K562 (cell line): ENCODE data around the gene ANKS1B. TPM values are rescaled to one million over a fixed set of nuclear protein-coding genes. Genes with fewer than 3 reads are reported as not detected.

Experiments used
- ATAC-seq: fragments of 200-7000 bp; cut with Tn5 transposase; 3 replicates; pipeline ENCODE4 v1.9.1; 2020; ENCODE audit warnings: moderate library complexity
- BruUV-seq: library from RNA; stranded (reverse); fragments of 400-500 nt; replicated peaks from 2 replicates; lab custom pipeline; 2021; lab: Mats Ljungman, UMichigan
- CTCF ChIA-PET: fragments of 300-600 bp; formaldehyde crosslinking; extraction: SDS; loops from one replicate; lab custom pipeline; 2021; ENCODE audit warnings: low intra/inter-chr PET ratio; lab: Yijun Ruan, JAX
- POLR2A ChIA-PET: fragments of 300-600, 350-650 bp; sonication (Branson Sonifier 250); formaldehyde crosslinking; extraction: SDS; loops from one replicate; lab custom pipeline; 2021; ENCODE audit warnings: antibody characterized with exemption, inconsistent platforms; lab: Yijun Ruan, JAX
- DNase-seq, 4 experiments: peaks; one replicate each; pipeline versions ENCODE4 v3.0.0 to v3.0.0-alpha.2; 2011 to 2018; ENCODE audit warnings: low spot score in 3 of 4, mixed read lengths in 3 of 4; ENCODE audit errors: extremely low read depth in 1 of 4
- FAIRE-seq: peaks from 2 replicates; lab custom pipeline; 2011; peaks lifted over from hg19 to GRCh38; lab: Jason Lieb, UNC
- H2AFZ ChIP-seq: 2 replicates; pipeline ENCODE4 v1.6.0; 2011; ENCODE audit warnings: low read depth, low read length, control low read depth, inconsistent platforms
- H3K27ac ChIP-seq: fragments of 200-600 bp; 3 replicates; pipeline ENCODE4 v1.8.0; 2011; ENCODE audit warnings: low read depth, mild to moderate bottlenecking, control low read depth, inconsistent platforms, low read length, moderate library complexity, mixed read lengths; ENCODE audit errors: extremely low read depth
- H3K27me3 ChIP-seq, 2 experiments: fragments of 300-600 bp in 1 of 2; 2 replicates in 1 of 2; 3 replicates in 1 of 2; pipeline versions ENCODE4 v1.6.0 to v1.8.0; 2011; ENCODE audit warnings: inconsistent platforms in 2 of 2, low read length in 2 of 2, mild to moderate bottlenecking in 1 of 2, mixed read lengths in 1 of 2, moderate library complexity in 1 of 2; ENCODE audit not compliant: control insufficient read depth in 2 of 2, insufficient read depth in 2 of 2
- H3K36me3 ChIP-seq: fragments of 300-600 bp; 3 replicates; pipeline ENCODE4 v1.8.0; 2011; ENCODE audit warnings: mild to moderate bottlenecking, low read length, inconsistent platforms; ENCODE audit not compliant: control insufficient read depth, insufficient read depth
- H3K4me1 ChIP-seq, 2 experiments: fragments of 200-600 bp in 1 of 2; replicated peaks in 1 of 2; 2 replicates in 1 of 2; 3 replicates in 1 of 2; pipeline versions ENCODE4 v1.5.1 to v1.8.0; 2011; ENCODE audit warnings: inconsistent platforms in 2 of 2, low read length in 2 of 2, mild to moderate bottlenecking in 1 of 2, mixed read lengths in 1 of 2, moderate library complexity in 1 of 2; ENCODE audit not compliant: control insufficient read depth in 2 of 2, insufficient read depth in 2 of 2
- H3K4me2 ChIP-seq: 2 replicates; pipeline ENCODE4 v1.6.1; 2011; ENCODE audit warnings: low read length, control low read depth, inconsistent platforms, mixed read lengths; ENCODE audit not compliant: insufficient read depth
- H3K4me3 ChIP-seq: fragments of 200-600 bp; sonication (generic), shearing (Covaris generic); 2 replicates; pipeline ENCODE4 v1.5.1; 2016; ENCODE audit warnings: control low read depth, inconsistent platforms
- H3K79me2 ChIP-seq: fragments of 200-600 bp; 3 replicates; pipeline ENCODE4 v1.8.0; 2011; ENCODE audit warnings: low read length, inconsistent platforms; ENCODE audit not compliant: control insufficient read depth, insufficient read depth
- H3K9ac ChIP-seq, 2 experiments: 2 replicates each; pipeline versions ENCODE4 v1.6.0 to v1.6.1; 2011; ENCODE audit warnings: low read depth in 2 of 2, low read length in 2 of 2, control low read depth in 1 of 2, inconsistent platforms in 1 of 2, mild to moderate bottlenecking in 1 of 2, mixed read lengths in 1 of 2; ENCODE audit not compliant: insufficient read depth in 1 of 2
- H3K9me1 ChIP-seq: one replicate; pipeline ENCODE4 v1.6.0; 2011; ENCODE audit warnings: inconsistent platforms, mild to moderate bottlenecking, low read length, moderate library complexity; ENCODE audit not compliant: control insufficient read depth, insufficient read depth
- H3K9me3 ChIP-seq: replicated peaks from 2 replicates; pipeline ENCODE4 v1.5.1; 2011; ENCODE audit warnings: low read depth, low read length, inconsistent platforms; ENCODE audit not compliant: control insufficient read depth, insufficient read depth
- H4K20me1 ChIP-seq: replicated peaks from 2 replicates; pipeline ENCODE4 v1.6.1; 2011; ENCODE audit warnings: low read length, inconsistent platforms, mixed read lengths; ENCODE audit not compliant: control insufficient read depth, insufficient read depth
- CGGBP1 ChIP-seq: fragments of 250-450 bp; sonication (Bioruptor Pico); IDR thresholded peaks from 2 replicates; pipeline ENCODE4 v1.9.0; 2021; ENCODE audit warnings: mild to moderate bottlenecking
- EZH2 ChIP-seq: IDR thresholded peaks from 2 replicates; pipeline ENCODE4 v1.6.1; 2012; ENCODE audit warnings: low read depth, mild to moderate bottlenecking, inconsistent platforms, low read length, borderline replicate concordance
- FOSL1 ChIP-seq: fragments of 200-800 bp; sonication (Bioruptor generic); conservative IDR thresholded peaks from 2 replicates; pipeline ENCODE4 v1.6.1; 2016; ENCODE audit warnings: missing genetic modification characterization, missing compliant biosample characterization
- FOXA1 ChIP-seq: fragments of 450-650 bp; IDR thresholded peaks from 2 replicates; pipeline ENCODE4 v1.6.1; 2016; ENCODE audit warnings: mild to moderate bottlenecking, borderline replicate concordance
- JUND ChIP-seq, 2 experiments: IDR thresholded peaks; 2 replicates in 1 of 2; 3 replicates in 1 of 2; pipeline ENCODE4 v1.6.1; 2011; ENCODE audit warnings: borderline replicate concordance in 2 of 2, low read depth in 2 of 2, low read length in 2 of 2, improper control_type of control experiment in 1 of 2, missing biosample characterization in 1 of 2, missing genetic modification characterization in 1 of 2, missing genetic modification reagents in 1 of 2
- KLF1 ChIP-seq: fragments of 450-650 bp; IDR thresholded peaks from 2 replicates; pipeline ENCODE4 v1.6.1; 2016; ENCODE audit warnings: missing genetic modification characterization, missing compliant biosample characterization
- LEF1 ChIP-seq: fragments of 450-650 bp; IDR thresholded peaks from 2 replicates; pipeline ENCODE4 v1.6.1; 2016; ENCODE audit warnings: mild to moderate bottlenecking
- MYC ChIP-seq, 2 experiments: fragments of 250-450 bp in 1 of 2; sonication (Bioruptor Pico) in 1 of 2; IDR thresholded peaks; 2 replicates each; pipeline versions ENCODE4 v1.5.1 to v1.6.1; 2012 to 2021; ENCODE audit warnings: low read depth in 2 of 2, borderline replicate concordance in 1 of 2, improper control_type of control experiment in 1 of 2, low read length in 1 of 2, mild to moderate bottlenecking in 1 of 2, moderate library complexity in 1 of 2
- SIN3B ChIP-seq: fragments of 450-650 bp; IDR thresholded peaks from 2 replicates; pipeline ENCODE4 v1.6.1; 2017; ENCODE audit warnings: low read depth, mild to moderate bottlenecking, moderate library complexity
- SLC30A9 ChIP-seq: fragments of 250-450 bp; sonication (Bioruptor Pico); IDR thresholded peaks from 2 replicates; pipeline ENCODE4 v1.8.0; 2022; ENCODE audit warnings: mild to moderate bottlenecking, moderate library complexity
- STAT5B ChIP-seq: fragments of 250-450 bp; sonication (Bioruptor Pico); IDR thresholded peaks from 2 replicates; pipeline ENCODE4 v1.8.0; 2021; ENCODE audit warnings: mild to moderate bottlenecking, inconsistent platforms
- TCFL5 ChIP-seq: fragments of 250-450 bp; sonication (Bioruptor Pico); conservative IDR thresholded peaks from 2 replicates; pipeline ENCODE4 v1.6.1; 2021; ENCODE audit warnings: mild to moderate bottlenecking, moderate library complexity, matching md5 sums
- ZFP36 ChIP-seq: fragments of 150-350 bp; IDR thresholded peaks from 2 replicates; pipeline ENCODE4 v1.6.1; 2018; ENCODE audit warnings: low read length, low read depth; ENCODE audit not compliant: partially characterized antibody
- ZFPM2 ChIP-seq: fragments of 250-450 bp; sonication (Bioruptor Pico); IDR thresholded peaks from 2 replicates; pipeline ENCODE4 v1.5.1; 2022; ENCODE audit warnings: mild to moderate bottlenecking
- ZNF699 ChIP-seq: fragments of 250-450 bp; sonication (Bioruptor Pico); IDR thresholded peaks from 2 replicates; pipeline ENCODE4 v1.8.0; 2021; ENCODE audit warnings: mild to moderate bottlenecking, moderate library complexity; ENCODE audit not compliant: insufficient replicate concordance
- WGBS: fragments of 100-300 bp; shearing (Covaris generic); methylation state at CpG from one replicate; pipeline ENCODE4 v1.1.6; 2016; ENCODE audit warnings: low coverage, mixed read lengths; ENCODE audit not compliant: insufficient coverage; ENCODE audit errors: missing lambda C conversion rate; 5-methylcytosine and 5-hydroxymethylcytosine counted together
- in situ Hi-C: fragments of 300-500 bp; cut with MboI; formaldehyde crosslinking; loops from 4 replicates; pipeline ENCODE4 v1.15.0; 2018; ENCODE audit warnings: inconsistent platforms, mixed read lengths
- intact Hi-C: fragments of 100-400 bp; cut with micrococcal nuclease; formaldehyde crosslinking; loops from 2 replicates; pipeline ENCODE4 v1.14.2; 2022
- polyA plus RNA-seq, 8 experiments: library from polyadenylated mRNA; depleted of rRNA in 4 of 8; stranded (reverse) in 5 of 8; unstranded in 3 of 8; fragments of >200 nt; fragmentation: Nextera tagmentation in 2 of 8; fragmentation: Illumina TruSeq in 1 of 8; extraction: Ambion mirVana in 2 of 8; extraction: Trizol in 1 of 8; gene quantifications; 2 replicates each; pipeline versions ENCODE4 v1.2.1 to v1.2.3, GENCODE V29; 2011 to 2014; ENCODE audit warnings: inconsistent platforms in 1 of 8, missing spikeins in 1 of 8
- total RNA-seq, 7 experiments: library from RNA; depleted of rRNA in 6 of 7; stranded (reverse); fragments of >200 nt in 6 of 7; fragmentation: Illumina TruSeq in 2 of 7; extraction: Trizol in 2 of 7; gene quantifications; 2 replicates each; pipeline versions ENCODE4 v1.2.1 to v1.2.3, GENCODE V29; 2011 to 2021; ENCODE audit warnings: low replicate concordance in 1 of 7
- TF ChIP-seq, protein P1 (sequence below): fragments of 250-450 bp; sonication (Bioruptor Pico); IDR thresholded peaks from 2 replicates; pipeline ENCODE4 v1.4.0; 2020

The ANKS1B gene
- total and polyA plus RNA-seq, 9 of the 15 experiments (the other 6 are each of a cell fraction or from before 2014, with no cell fraction given) = 0.04 to 0.47 (median 0.28) TPM; not detected in 4

DNA sequence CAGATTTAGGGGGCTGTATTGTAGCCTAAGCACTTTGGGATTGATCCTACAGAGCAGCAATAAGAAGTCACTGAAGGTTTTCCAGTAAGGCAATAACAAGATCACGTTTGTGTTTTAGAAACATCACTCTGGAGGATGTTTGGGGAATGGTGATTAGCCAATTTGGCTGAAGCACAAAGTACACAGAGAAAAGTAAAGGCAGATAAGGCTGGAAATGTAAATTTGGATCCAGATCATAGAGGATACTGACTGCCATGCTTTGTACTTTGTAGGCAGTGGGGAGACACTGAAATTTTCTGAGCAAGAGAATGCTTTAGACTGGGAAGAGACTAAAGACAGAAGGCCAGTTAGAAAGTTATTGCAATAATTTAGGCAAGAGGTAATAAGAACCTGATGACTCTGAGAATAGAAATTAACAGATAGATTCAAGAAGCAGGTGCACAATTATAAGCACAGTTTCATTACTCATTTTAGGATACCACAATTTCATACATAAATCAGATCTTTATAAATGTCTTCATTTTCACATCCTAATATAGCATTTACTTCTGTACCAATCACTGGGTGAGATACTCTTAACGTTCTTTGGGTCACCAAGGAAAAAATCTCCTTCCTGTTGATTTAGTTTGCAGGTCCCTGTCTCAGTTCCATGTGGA is 651.7 kb downstream of the ANKS1B start:
- Histone ChIP-seq H3K27me3 (no peaks in the 10 kb centered on the region), H4K20me1 (no peaks in the 10 kb centered on the region), H3K9ac (no peak overlapping the region), H2AFZ (no peak overlapping the region), H3K79me2 (no peaks in the 10 kb centered on the region), H3K4me2 (no peak overlapping the region), H3K9me1 (no peaks in the 10 kb centered on the region), H3K36me3 (no peaks in the 10 kb centered on the region), H3K4me1 (no peaks in the 10 kb centered on the region), H3K9me3 (no peaks in the 10 kb centered on the region), H3K27ac (no peak overlapping the region), H3K4me3 (no peak overlapping the region)
- FAIRE-seq = no peak
- no TSS peak for BruUV-seq
- no peak for ATAC-seq
- DNase-seq = no peak
- intact Hi-C loops (no loop called here), in situ Hi-C loops (no loop called here)
- POLR2A ChIA-PET = no interaction called here
- WGBS = 0% methylated on average over 2 of the region's 2 CpGs
- CTCF ChIA-PET = no interaction called here
- no peak for TF ChIP-seq ZFP36
- TF ChIP-seq TCFL5 (CRISPR knock-in tag) = no peak
- TF ChIP-seq EZH2 = no peak
- no peak for TF ChIP-seq FOSL1 (tag)
- no peak for TF ChIP-seq LEF1
- no peak for TF ChIP-seq CGGBP1 (CRISPR knock-in tag)
- TF ChIP-seq MYC (IDR thresholded peaks at IDR 0.05; ENCODE audit: low read depth, low read length) = no peak
- no peak for TF ChIP-seq MYC (CRISPR knock-in tag; IDR thresholded peaks at IDR 0.05; ENCODE audit: borderline replicate concordance, low read depth)
- no peak for TF ChIP-seq ZFPM2 (CRISPR knock-in tag)
- no peak for TF ChIP-seq FOXA1
- TF ChIP-seq KLF1 (tag) = no peak
- no peak for TF ChIP-seq ZNF699 (CRISPR knock-in tag)
- TF ChIP-seq JUND (IDR thresholded peaks at IDR 0.05; ENCODE audit: borderline replicate concordance, low read depth, low read length) = no peak
- no peak for TF ChIP-seq JUND (tag; IDR thresholded peaks at IDR 0.05; ENCODE audit: borderline replicate concordance, low read depth, low read length)
- TF ChIP-seq SLC30A9 (CRISPR knock-in tag) = no peak
- no peak for TF ChIP-seq SIN3B
- TF ChIP-seq, protein P1, sequence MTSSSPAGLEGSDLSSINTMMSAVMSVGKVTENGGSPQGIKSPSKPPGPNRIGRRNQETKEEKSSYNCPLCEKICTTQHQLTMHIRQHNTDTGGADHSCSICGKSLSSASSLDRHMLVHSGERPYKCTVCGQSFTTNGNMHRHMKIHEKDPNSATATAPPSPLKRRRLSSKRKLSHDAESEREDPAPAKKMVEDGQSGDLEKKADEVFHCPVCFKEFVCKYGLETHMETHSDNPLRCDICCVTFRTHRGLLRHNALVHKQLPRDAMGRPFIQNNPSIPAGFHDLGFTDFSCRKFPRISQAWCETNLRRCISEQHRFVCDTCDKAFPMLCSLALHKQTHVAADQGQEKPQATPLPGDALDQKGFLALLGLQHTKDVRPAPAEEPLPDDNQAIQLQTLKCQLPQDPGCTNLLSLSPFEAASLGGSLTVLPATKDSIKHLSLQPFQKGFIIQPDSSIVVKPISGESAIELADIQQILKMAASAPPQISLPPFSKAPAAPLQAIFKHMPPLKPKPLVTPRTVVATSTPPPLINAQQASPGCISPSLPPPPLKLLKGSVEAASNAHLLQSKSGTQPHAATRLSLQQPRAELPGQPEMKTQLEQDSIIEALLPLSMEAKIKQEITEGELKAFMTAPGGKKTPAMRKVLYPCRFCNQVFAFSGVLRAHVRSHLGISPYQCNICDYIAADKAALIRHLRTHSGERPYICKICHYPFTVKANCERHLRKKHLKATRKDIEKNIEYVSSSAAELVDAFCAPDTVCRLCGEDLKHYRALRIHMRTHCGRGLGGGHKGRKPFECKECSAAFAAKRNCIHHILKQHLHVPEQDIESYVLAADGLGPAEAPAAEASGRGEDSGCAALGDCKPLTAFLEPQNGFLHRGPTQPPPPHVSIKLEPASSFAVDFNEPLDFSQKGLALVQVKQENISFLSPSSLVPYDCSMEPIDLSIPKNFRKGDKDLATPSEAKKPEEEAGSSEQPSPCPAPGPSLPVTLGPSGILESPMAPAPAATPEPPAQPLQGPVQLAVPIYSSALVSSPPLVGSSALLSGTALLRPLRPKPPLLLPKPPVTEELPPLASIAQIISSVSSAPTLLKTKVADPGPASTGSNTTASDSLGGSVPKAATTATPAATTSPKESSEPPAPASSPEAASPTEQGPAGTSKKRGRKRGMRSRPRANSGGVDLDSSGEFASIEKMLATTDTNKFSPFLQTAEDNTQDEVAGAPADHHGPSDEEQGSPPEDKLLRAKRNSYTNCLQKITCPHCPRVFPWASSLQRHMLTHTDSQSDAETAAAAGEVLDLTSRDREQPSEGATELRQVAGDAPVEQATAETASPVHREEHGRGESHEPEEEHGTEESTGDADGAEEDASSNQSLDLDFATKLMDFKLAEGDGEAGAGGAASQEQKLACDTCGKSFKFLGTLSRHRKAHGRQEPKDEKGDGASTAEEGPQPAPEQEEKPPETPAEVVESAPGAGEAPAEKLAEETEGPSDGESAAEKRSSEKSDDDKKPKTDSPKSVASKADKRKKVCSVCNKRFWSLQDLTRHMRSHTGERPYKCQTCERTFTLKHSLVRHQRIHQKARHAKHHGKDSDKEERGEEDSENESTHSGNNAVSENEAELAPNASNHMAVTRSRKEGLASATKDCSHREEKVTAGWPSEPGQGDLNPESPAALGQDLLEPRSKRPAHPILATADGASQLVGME (CRISPR knock-in tag) = no peak
- no peak for TF ChIP-seq STAT5B (CRISPR knock-in tag)
